Ishikawa (cell line): ENCODE measurements around the gene SELENOI.

ENCODE experiments used
- CEBPB ChIP-seq: IDR thresholded peaks from 2 replicates; pipeline ENCODE4 v1.6.1; 2012
- CREB1 ChIP-seq: IDR thresholded peaks from 2 replicates; pipeline ENCODE4 v1.6.1; 2012; ENCODE audit warnings: low read depth
- EGR1 ChIP-seq: IDR thresholded peaks from 2 replicates; pipeline ENCODE4 v1.6.1; 2012
- EP300 ChIP-seq: IDR thresholded peaks from 2 replicates; pipeline ENCODE4 v1.6.1; 2012; ENCODE audit warnings: borderline replicate concordance
- FOXM1 ChIP-seq: IDR thresholded peaks from 2 replicates; pipeline ENCODE4 v1.6.1; 2012; ENCODE audit warnings: low read depth, borderline replicate concordance
- MAX ChIP-seq: IDR thresholded peaks from 2 replicates; pipeline ENCODE4 v1.6.1; 2012
- NFIC ChIP-seq: IDR thresholded peaks from 2 replicates; pipeline ENCODE4 v1.6.1; 2012
- RAD21 ChIP-seq: IDR thresholded peaks from 2 replicates; pipeline ENCODE4 v1.6.1; 2012; ENCODE audit warnings: low read depth
- TAF1 ChIP-seq: IDR thresholded peaks from 2 replicates; pipeline ENCODE4 v1.6.1; 2012; ENCODE audit warnings: low read depth, mild to moderate bottlenecking
- TCF12 ChIP-seq: IDR thresholded peaks from 2 replicates; pipeline ENCODE4 v1.6.1; 2012; ENCODE audit warnings: low read depth
- TEAD4 ChIP-seq: IDR thresholded peaks from 2 replicates; pipeline ENCODE4 v1.6.1; 2012
- USF1 ChIP-seq: IDR thresholded peaks from 2 replicates; pipeline ENCODE4 v1.6.1; 2012
- YY1 ChIP-seq: IDR thresholded peaks from 2 replicates; pipeline ENCODE4 v1.6.1; 2012; ENCODE audit warnings: low read depth
- ZBTB7A ChIP-seq: IDR thresholded peaks from 2 replicates; pipeline ENCODE4 v1.6.1; 2012; ENCODE audit warnings: low read depth
- TF ChIP-seq, protein P1 (sequence below): IDR thresholded peaks from 2 replicates; pipeline ENCODE4 v1.6.1; 2012; ENCODE audit warnings: low read depth, mild to moderate bottlenecking

SELENOI gene

GRCh38 chr2:26424221-26424620, 78.3 kb downstream of the SELENOI start:
- TF ChIP-seq, protein P1, sequence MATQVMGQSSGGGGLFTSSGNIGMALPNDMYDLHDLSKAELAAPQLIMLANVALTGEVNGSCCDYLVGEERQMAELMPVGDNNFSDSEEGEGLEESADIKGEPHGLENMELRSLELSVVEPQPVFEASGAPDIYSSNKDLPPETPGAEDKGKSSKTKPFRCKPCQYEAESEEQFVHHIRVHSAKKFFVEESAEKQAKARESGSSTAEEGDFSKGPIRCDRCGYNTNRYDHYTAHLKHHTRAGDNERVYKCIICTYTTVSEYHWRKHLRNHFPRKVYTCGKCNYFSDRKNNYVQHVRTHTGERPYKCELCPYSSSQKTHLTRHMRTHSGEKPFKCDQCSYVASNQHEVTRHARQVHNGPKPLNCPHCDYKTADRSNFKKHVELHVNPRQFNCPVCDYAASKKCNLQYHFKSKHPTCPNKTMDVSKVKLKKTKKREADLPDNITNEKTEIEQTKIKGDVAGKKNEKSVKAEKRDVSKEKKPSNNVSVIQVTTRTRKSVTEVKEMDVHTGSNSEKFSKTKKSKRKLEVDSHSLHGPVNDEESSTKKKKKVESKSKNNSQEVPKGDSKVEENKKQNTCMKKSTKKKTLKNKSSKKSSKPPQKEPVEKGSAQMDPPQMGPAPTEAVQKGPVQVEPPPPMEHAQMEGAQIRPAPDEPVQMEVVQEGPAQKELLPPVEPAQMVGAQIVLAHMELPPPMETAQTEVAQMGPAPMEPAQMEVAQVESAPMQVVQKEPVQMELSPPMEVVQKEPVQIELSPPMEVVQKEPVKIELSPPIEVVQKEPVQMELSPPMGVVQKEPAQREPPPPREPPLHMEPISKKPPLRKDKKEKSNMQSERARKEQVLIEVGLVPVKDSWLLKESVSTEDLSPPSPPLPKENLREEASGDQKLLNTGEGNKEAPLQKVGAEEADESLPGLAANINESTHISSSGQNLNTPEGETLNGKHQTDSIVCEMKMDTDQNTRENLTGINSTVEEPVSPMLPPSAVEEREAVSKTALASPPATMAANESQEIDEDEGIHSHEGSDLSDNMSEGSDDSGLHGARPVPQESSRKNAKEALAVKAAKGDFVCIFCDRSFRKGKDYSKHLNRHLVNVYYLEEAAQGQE: no peak
- TF ChIP-seq EGR1: no peak
- no peak for TF ChIP-seq TCF12

GRCh38 chr2:26428846-26429245, 82.9 kb downstream of the SELENOI start:
- no peak for TF ChIP-seq CREB1
- TF ChIP-seq, protein P1: no peak
- TF ChIP-seq NFIC: no peak
- no peak for TF ChIP-seq YY1
- no peak for TF ChIP-seq RAD21
- no peak for TF ChIP-seq ZBTB7A
- TF ChIP-seq FOXM1: no peak
- TF ChIP-seq EP300: no peak
- TF ChIP-seq CEBPB: no peak
- no peak for TF ChIP-seq TEAD4
- no peak for TF ChIP-seq USF1
- TF ChIP-seq TAF1: no peak
- TF ChIP-seq TCF12: no peak
- no peak for TF ChIP-seq EGR1
- TF ChIP-seq MAX: no peak

DNA sequence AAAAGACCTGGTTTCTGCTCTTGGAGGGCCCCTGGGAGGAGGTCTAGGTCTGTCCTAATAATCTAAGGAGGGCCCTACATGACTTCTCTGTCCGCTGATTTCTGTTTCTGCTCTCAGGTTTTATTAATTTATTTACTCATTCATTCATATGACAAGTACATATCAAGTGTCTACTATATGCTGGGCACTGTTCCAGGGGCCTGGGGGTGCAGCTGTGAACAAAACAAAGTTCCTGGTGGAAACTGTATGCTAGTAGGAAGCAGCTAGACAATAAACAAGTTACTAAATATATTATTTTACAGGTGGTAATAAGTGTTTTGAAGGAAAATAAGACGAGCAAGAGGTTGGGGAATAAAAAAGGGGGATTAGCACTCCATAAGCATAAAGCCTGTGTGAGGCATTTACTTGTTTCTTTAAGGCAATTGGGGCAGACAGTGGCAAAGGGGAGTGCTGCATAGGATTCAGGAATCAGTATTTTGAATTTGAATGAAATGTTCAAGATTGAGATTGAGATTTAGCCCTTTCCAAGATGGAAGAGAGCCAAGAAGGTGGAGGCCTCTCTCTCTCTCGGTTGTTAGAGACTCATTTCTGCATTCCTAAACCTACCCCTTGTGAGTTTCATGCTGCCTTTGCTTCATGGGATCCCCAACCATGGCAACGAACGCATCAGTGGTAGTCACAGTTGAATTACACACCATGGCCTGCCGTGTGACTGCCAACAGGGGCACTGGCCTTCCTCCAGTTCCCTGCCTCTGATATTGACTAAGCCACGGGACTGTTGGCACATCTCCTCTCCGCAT, 84.0 kb downstream of the SELENOI start:
- TF ChIP-seq TAF1: no peak
- no peak for TF ChIP-seq YY1
- TF ChIP-seq EGR1: no peak
- no peak for TF ChIP-seq EP300
- TF ChIP-seq CEBPB: no peak
- TF ChIP-seq NFIC: peak; percentile 61
- no peak for TF ChIP-seq MAX
- no peak for TF ChIP-seq USF1
- TF ChIP-seq TEAD4: peak; percentile 27; the same call in 1 of the 2 replicates
- no peak for TF ChIP-seq RAD21
- TF ChIP-seq FOXM1: no peak
- TF ChIP-seq, protein P1: no peak

GRCh38 chr2:26430826-26431225, 84.9 kb downstream of the SELENOI start:
- TF ChIP-seq YY1: no peak
- peak; percentile 47; the same call in 1 of the 2 replicates for TF ChIP-seq CEBPB
- peak; percentile 30; the same call in 1 of the 2 replicates for TF ChIP-seq TEAD4
- TF ChIP-seq MAX: no peak
- TF ChIP-seq CREB1: no peak
- no peak for TF ChIP-seq EP300

- TF ChIP-seq ZBTB7A (no peak), CREB1 (no peak), EP300 (no peak), EGR1 (no peak), TAF1 (no peak), YY1 (no peak), NFIC (no peak), TEAD4 (no peak), USF1 (no peak), FOXM1 (no peak), CEBPB (no peak), RAD21 (no peak), TCF12 (no peak), MAX (no peak)
- TF ChIP-seq, protein P1: no peak
Observed at GRCh38 chr2:26432363-26432762, 86.4 kb downstream of the SELENOI start.
